GM19099 (cell line): ENCODE results near the gene DLAT.

Experiments used
- POLR2A ChIP-seq: IDR thresholded peaks from 3 replicates; pipeline ENCODE4 v1.6.1; 2011; ENCODE audit warnings: low read depth; ENCODE audit not compliant: insufficient read length; ENCODE audit errors: extremely low read depth

DLAT gene

DNA sequence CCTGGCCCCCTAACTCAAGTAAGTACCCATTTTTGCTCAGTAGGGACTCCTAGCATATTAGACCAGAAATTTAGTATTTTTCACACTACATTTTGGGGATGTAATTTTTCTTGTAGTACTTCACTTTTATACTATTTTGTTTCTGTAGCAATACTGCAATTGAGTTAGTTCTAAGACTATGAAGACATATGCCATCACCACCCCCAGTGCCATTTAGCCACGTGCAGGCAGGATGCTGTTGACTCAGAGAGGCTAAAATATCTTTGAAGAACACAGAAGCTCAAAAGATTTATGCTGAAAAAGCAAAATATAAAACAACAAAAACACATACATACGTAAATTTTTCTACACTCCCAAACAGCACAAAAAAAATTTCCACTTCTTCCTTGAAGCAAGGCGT lies 29.1 kb upstream of the DLAT start:
- TF ChIP-seq POLR2A: no peak

DNA sequence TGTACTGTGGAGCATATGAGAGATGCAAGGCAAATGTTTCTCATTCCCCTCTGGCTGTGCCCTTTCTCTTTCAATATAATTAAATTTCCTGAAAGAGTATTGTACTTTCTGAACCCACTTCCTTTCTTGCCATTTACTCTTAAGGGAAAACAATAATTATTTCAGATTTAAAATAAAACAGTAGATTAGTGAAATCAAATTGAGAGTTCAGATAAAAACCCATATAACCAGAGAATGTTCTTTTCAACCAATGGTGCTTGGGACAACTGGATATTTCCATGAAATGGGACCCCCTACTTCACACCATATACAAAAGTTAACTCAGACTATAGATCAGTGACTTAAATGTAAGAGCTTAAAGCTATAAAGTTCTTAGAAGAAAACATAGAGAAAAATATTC lies 26.1 kb upstream of the DLAT start:
- TF ChIP-seq POLR2A: no peak

DNA sequence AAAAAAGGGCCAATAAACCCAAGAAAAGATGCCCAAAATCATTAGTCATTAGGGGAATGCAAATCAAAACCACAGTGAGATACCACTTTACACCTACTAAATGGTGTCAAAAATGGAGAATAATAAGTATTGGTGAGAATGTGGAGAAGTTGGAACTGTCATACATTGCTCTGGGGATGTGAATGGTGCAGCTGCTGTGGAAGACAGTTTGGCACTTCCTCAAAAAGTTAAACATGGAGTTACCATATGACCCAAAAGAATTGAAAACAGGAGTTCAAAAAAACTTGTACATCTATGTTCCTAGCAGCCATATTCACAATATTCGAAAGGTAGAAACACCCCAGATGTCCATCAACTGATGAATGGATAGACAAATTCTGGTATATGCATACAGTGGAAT lies 24.5 kb upstream of the DLAT start:
- no peak for TF ChIP-seq POLR2A

DNA sequence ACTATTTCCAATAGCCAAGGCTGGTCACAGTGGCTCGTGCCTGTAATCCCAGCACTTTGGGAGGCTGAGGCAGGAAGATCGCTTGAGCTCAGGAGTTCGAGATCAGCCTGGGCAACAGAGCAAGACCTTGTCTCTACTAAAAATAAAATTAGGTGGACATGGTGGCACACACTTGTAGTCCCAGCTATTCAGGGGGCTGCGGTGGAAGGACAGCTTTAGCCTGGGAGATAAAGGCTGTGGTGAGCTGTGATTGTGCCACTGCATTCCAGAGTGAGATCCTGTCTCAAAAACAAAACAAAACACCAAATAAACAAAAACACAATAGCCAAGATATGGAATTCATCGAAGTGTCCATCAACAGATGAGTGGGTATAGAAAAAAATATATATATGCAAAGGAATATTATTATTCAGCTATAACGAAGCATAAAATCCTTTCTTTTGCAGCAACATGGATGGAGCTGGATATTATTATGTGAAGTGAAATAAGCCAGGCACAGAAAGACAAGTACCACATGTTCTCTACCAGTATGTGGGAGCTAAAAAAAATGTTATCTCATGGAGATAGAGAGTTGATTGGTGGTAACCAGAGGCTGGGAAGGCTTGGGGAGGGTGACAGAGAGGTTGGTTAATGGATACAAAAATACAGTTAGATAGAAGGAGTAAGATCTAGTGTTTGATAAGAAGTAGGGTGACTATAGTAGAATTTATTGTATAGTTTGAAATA lies 22.6 kb upstream of the DLAT start:
- TF ChIP-seq POLR2A: no peak

DNA sequence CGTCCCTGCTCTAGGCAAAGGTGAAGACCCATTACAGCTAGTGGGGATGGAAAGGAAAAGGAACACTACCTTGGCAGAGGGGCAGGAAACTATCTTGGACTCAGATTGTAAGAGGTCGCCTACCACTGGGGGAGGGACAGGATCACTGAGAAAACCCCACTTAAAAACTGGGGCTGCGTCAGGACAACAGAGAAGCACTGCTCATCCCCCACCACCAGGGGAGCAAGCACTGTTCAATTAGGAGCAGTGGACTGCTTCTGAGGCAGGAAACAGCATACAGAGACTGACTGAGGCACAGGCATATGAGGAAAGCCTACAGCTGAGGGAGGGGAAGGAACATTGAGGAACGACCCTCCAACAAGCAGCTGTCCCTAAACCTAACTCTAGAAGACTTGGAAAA lies 20.8 kb upstream of the DLAT start:
- TF ChIP-seq POLR2A: no peak

DNA sequence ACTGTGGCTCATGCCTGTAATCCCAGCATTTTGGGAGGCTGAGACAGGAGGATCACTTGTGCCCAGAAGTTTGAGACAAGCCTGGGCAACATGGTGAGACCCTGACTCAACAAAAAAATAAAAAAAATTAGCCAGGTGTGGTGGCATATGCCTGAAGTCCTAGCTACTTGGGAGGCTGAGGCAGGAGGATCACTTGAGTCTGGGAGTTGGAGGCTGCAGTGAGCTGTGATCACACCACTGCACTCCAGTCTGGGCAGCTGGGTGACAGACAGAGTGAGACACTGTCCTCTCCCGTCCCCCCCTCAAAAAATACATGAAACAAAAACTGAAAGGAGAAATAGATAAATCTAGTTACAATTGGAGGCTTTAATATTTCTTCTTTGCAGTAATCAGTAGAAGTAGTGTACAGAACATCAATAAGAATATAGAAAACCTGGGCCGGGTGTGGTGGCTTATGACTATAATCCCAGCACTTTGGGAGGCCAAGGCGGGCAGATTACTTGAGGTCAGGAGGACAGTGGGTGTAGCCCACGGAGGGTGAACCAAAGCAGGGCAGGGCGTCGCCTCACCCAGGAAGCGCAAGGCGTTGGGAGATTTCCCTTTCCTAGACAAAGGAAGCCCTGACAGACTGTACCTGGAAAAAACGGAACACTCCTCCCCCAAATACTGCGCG lies 19.6 kb upstream of the DLAT start:
- TF ChIP-seq POLR2A: no peak

DNA sequence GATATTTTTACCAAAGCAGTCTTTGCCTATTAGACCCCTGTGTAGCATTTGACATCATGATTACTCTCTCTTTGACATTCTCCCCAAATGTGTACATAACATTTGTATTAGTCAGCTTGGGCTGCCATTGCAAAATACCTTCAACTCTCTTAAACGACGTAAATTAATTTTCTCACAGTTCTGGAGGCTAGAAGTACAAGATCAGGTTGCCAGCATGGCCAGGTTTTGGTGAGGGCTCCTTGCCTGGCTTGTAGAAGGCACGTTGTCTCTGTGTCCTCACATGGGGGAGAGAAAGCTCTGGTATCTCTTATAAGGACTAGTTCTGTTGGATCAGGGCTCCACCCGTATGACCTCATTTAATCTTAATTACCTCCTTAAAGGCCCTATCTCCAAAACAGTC lies 12.3 kb upstream of the DLAT start:
- no peak for TF ChIP-seq POLR2A

DNA sequence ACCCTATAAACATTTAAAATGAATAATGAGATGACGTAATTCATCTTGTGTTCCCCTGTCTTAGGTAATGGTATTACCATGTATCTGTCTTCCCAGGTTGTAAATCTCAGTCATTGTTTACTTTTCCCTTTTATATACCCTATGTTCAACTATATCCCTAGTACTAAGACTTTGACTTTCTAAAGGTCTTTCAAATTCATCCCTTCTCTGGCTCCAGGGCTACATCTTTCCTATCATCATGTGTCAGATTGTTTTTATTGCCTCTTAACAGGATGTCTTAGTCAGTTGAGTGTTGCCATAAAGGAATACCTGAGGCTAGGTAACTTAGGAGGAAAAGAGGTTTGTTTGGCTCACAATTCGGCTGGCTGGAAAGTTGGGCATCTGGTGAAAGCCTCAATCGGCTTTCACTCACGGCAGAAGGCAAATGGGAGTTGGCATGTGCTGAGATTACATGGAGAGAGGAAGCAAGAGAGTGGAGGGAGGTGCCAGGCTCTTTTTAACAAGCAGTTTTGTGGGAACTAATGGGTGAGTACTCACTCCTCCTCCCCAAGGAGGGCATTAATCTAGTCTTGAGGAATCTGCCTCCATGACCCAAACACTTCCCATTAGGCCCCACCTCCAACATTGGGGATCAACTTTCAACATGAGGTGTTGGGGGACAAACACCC lies 11.6 kb upstream of the DLAT start:
- no peak for TF ChIP-seq POLR2A

DNA sequence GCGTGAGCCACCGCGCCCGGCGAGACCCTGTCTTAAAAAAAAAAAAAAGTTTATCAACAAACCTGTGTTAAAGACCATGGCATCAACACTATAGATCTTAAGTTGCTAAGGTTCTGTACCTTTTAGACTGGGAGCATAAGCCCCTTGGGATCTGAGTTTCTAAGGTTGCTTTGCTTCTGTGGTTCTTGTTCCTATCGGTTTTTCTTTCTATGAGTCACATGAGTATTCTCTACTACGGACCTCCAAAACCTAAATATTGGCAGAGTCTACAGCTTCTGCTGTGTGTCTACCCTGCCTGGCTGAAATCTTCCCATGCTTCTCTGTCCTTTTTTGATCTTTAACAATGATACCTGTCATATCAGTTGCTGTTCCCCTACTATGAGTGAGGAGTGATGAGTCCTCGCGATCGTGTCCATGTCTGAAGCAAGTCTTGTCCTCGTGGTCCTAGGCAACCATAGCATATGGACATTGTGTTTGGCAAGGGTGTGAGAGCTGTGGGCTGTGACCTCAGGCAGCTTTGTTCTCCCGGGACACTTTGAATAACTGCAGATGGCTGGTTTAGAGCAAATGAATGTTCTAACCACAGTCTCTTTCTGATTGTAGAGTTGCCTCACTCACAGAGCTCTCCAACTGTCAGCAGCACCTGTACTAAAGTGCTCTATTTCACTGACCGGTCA lies 9.0 kb upstream of the DLAT start:
- TF ChIP-seq POLR2A: peak; percentile 22

DNA sequence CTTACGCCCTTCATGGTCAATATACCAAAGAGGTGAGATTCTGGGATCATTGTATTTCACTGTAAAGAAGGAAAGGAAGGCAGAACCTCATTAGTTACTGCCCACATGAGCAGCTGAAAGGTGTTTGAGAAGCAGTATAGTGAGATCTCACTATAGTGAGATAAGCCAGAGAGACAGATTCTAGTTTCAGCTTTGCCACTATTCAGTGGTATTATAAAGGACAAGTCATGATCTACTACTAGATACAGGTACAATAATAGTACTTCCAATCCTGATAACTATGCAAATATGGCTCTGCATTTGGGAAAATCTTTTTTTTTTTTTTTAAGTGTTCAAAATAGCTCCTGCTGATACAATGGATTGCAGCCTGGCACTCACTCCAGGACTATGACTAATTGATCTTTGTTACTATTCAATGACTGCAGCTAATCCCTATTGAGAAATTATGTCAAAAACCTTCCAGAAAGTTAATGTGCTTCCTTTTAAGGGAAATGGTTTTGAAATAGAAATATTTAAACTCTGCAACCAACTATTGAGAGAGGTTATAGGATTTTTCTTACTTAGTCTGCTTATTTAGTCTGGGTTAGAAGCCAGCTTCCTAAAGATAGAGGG lies 8.3 kb upstream of the DLAT start:
- TF ChIP-seq POLR2A: no peak

DNA sequence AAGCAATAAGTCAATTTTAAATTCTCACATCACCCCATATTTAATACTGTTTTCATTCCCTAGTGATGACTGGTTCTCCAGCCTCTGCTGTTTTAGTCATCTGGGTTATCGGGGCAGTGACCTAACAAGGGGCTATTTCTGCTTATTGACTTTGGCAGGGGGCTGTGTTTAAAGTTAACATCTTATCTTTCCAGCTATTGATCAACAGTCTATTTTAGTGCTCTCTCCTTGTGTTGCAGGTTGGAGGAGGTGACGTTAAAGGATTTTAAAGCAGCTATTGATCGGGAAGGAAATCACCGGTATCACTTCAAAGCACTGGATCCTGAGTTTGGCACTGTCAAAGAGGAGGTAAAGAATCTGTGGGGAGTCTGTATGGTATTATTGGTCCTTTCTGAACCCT lies 7.7 kb upstream of the DLAT start:
- TF ChIP-seq POLR2A: no peak

DNA sequence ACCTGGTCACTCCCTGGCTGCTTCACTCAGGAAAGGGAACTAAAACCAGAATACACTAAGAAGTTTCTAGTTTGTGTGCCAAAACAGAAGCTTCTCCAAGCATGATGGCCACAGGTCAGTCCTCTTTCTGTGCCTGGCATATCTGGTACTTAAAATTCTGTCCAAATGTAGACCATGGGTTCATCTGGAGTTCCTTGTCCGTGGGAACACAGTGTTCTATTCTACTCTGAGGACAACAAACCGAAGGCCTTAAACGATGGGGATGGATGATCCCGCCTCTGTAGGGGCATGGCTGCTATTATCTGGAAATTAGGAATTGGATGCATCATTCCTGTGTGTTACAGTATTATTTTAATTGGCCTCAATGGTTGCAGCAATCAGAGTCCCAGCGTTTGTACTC lies 6.1 kb upstream of the DLAT start:
- TF ChIP-seq POLR2A: no peak

DNA sequence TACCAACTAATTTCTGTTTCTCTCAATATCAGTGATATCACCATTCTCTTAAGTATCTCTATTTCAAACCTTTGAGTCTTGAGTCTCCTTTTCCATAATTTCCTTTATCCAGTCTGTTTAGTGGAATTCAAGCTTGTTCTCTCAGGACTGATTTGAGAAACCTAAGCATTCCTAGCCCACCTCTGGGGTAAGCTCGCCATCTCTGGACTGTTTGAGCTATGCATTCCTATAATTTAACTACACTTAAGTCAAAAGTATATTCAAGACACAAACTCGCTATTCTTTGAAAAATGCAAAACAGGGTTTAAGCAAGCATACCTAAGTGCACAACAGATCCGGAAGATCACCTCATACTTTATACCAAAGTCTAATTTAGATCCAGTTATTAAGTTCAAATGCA lies 2.1 kb upstream of the DLAT start:
- no peak for TF ChIP-seq POLR2A

DNA sequence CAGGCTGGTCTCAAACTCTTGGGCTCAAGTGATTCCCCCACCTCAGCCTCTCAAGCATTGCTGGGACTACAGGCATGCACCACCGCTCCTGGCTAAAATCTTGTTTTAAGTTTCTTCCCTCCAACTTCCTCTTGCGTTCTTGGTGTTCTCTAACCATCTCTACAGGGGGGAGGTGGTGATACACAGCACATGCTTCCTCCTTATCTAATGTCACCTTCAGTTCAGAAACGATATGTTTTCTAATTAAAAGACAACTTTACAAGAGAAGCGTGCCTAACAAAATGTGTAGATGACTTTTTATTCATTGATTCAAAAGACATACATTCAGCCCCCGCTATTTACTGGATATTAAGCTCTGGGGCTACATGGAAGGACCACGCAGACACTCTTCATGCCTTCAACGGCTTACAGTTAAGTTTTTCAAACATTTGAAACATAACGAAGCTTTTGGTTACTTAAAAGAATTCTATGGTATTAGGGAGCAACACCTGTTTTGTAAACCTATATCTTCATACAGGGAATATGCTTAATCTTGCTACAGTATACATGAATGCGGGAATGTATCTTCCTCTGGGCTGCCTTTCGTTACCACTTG lies 933 bp upstream of the DLAT start:
- peak; percentile 13 for TF ChIP-seq POLR2A

DNA sequence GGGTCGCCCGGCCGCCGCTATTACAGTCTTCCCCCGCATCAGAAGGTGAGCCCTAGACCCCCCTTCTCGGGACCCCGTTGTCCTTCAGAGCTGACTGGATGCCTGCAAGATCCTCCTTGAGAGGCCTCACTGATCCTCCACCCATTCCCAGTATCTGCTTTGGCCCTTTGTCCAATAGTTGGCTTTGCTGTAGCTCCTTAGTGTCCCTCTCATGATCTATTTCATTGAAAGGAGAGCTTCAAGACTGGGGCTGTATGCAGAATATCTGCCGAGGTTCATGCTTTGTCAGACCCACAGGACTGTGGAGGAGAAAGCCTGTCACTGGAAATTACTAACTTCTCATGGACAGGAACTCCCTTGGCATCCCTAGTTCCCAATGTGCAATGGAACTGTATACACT lies 499 bp downstream of the DLAT start:
- TF ChIP-seq POLR2A: no peak
